NCI-H2196 (cell line): ENCODE results near the gene FNBP1.

Experiments
- DNase-seq: peaks from one replicate; lab custom pipeline; 2025; ENCODE audit not compliant: unreplicated experiment; lab: John Stamatoyannopoulos, UW

The FNBP1 gene

DNA sequence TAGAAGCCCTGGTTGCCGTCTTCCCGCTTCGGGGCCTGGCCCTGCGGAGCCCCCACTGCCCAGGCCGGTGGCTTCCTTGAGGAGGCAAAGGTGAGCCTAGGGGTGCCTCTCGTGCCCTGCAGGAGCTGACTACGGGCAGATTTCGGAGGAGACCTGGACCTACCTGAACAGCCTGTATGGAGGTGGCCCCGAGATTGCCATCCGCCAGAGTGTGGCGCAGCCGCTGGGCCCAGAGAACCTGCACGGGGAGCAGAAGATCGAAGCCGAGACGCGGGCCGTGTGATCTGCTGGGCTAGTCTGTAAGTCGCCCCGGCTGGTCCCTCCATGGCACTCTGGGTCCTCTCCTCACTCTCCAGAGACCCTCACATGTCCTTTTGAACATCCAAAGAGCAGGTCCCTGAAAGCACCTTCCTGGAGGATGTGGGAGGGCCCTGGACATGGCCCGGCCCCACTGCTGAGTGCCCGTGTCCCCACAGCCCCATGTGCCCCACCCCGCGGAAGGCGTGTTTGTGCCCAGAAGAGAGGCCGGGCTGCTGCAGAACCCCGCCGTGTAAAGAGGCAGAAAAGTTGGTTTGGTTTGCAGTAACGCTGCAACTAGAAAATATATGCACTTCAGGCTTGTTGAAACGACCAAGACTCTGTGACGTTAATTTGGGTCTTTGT lies 162.9 kb downstream of the FNBP1 start:
- DNase-seq, result no peak

DNA sequence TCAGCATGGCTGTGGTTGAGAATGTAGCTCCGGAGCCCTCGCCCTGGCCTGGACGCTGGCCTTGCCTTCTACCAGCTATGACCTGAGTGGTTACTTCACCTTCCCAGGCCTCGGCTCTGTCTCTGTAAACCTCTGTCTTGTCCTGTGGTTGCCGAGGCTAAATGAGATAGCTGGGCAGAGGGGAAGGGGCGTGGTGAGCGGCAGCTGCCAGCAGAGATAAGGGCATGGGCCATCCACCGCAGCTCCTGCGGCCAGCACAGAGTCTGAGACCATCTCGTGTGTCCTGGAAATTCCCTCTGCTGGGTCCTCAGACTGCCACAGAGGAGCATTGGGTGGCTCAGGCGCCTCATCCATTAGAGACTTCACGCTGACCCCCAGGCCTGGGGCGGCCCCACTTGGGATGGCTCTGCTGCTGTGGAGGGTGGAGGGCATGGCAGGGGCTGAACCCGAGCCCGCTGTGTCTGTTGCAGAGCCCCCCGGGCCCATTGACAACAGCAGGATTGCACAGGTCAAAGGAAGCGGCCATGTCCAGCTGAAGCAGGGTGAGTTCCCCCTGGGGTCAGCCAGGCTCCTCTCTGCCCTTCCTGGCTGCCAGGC lies 163.8 kb downstream of the FNBP1 start:
- DNase-seq, result no peak

DNA sequence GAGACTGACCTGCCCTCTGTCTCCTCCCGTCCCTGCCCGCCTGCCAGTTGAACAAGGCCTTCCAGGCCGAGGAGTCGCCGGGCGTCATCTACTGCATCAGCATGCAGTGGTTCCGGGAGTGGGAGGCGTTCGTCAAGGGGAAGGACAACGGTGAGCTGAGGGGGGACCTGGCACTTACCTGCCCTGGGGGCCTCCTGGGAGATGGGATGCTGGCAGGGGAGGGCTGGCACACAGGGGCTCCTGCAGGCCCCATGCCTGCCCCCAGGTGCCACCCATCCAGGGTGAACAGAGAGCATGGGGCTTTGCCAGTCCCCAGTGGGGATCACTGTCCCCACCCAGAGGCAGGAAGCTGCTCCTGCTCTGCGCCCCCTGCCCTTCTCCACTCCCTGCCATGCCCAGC lies 164.7 kb downstream of the FNBP1 start:
- DNase-seq, result no peak

DNA sequence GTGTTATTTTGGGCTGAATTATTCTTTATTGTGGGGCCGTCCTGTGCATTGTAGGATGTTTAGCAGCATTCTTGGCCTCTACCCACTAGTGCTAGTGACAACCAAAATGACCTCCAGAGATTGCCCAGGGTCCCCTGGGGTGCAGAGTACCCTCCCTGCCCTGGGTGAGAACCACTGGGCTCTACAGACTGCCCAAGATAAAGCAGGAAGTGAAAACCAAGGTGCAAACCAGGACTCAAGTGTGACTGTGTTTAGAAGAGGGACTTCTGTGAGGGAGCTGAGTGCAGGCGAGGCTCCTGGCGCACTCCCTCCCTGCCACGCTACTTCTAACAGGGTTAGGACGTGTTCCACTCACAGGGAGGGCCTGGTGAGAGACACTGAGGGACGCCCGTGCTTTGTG lies 166.2 kb downstream of the FNBP1 start:
- no peak for DNase-seq

DNA sequence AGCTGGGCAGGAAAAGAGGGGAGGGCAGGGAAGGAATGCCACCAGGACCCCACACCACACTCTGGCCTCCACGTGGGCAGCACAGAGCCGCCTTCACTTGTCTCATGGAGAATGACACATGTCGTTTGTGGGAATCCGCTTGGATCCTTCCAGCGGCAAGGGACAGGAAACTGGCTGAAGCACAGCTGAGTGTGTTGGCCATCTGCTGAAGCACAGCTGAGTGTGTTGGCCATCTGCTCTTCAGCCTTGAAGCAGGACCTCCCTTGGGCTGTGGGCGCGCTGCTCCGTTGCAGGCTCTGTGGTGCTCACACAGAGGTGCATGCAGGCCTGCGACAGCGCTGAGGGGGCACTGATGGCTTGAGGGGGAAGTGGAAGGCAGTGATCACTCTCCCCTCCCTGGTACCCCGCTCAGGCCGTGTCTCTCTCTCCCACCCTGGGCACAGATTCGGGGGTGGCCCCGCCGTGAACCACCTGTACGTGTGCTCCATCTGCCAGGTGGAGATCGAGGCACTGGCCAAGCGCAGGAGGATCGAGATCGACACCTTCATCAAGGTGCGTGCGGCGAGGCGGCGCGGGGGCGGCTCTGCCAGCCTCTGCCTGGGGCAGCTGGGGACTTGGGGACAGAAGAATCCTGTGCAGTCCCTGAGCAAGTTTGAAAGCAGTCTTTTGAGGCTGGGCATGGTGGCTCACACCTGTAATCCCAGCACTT lies 167.1 kb downstream of the FNBP1 start:
- DNase-seq, result no peak

DNA sequence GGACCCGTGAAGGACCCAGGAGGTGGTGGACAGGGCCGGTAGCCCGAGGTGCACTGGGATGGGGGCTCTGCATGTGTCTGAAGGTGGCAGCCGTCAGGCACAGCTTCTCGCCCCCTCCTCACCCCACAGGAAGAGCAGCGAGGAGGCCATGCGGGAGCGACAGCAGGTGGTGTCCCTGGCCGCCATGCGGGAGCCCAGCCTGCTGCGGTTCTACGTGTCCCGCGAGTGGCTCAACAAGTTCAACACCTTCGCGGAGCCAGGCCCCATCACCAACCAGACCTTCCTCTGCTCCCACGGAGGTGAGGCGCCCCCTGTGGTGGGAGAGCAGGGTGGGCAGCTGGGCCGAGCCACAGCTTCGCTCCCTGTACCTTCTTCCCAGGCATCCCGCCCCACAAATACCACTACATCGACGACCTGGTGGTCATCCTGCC lies 167.8 kb downstream of the FNBP1 start:
- no peak for DNase-seq

DNA sequence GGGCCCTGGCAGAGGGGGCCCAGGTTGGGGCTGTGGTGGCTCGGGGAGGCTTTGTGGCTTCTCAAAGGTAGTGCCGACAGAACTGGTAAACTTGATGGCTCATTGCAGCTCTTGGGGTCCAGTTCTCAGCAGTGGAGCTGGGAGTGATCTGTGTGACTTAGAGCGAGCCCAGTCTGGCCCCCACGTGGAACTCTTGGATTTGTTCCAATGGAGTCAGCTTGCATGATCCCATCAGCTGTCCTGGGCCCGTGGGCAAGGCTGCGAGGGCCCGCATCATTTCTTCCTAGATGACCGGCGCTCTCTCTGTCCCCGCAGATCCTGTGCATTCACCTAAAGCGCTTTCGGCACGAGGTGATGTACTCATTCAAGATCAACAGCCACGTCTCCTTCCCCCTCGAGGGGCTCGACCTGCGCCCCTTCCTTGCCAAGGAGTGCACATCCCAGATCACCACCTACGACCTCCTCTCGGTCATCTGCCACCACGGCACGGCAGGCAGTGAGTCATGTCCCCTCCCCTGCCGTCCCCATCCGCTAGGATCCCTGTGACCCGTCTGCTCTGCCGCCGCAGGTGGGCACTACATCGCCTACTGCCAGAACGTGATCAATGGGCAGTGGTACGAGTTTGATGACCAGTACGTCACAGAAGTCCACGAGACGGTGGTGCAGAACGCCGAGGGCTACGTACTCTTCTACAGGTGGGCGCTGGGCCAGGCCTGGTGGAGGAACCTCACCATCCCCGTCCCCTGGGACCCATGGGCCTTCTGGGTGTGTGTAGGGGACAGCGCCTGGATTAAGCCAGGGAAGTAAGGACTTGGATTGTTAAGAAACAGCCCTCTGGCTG lies 168.5 kb downstream of the FNBP1 start:
- DNase-seq, result no peak

DNA sequence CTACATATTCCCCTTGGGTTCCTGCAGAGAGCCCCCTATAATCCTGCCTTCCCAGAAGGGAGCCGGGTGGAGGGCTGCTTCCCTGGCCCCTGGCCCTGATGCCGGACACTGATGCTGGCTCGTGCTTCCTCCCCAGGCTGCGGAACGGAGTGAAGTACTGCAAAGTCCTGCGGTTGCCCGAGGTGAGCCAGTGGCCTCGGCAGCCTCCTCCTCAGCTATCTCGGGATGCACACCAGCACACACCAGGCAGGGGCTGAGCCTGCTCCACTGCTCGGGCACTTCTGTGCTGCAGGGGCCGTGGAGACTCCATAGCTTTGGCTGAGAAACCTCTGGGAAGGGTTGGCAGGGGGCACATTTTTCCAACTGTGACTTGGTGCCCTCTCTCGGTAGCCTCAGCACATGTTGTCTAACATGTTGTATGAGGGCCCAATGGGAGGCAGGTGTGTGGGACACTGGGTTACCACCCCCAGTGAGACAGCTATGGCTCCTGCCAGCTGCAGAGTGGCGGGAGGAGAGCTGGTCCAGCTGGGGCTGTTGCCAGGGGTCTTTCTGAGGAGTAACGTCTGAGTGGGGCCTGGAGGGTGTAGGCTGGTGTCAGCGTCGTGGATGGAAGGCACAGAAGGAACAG lies 169.3 kb downstream of the FNBP1 start:
- no peak for DNase-seq

DNA sequence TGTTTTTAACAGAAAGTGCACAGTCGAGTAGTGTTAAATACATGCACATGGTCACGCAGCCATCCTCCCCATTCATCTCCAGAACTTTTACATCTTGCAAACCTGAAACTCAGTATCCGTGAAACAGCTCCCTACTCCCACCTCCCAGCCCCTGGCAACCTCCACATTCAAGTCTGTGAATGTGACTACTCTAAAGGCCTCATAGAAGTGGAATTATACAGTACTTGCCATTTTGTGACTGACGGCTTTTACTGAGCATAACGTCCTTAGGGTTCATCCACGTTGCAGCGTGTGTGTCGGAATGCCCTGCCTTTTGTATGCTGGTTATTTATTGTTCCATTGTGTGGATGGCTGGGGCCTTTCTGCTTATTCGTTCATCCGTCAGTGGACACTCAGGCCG lies 171.9 kb downstream of the FNBP1 start:
- no peak for DNase-seq

DNA sequence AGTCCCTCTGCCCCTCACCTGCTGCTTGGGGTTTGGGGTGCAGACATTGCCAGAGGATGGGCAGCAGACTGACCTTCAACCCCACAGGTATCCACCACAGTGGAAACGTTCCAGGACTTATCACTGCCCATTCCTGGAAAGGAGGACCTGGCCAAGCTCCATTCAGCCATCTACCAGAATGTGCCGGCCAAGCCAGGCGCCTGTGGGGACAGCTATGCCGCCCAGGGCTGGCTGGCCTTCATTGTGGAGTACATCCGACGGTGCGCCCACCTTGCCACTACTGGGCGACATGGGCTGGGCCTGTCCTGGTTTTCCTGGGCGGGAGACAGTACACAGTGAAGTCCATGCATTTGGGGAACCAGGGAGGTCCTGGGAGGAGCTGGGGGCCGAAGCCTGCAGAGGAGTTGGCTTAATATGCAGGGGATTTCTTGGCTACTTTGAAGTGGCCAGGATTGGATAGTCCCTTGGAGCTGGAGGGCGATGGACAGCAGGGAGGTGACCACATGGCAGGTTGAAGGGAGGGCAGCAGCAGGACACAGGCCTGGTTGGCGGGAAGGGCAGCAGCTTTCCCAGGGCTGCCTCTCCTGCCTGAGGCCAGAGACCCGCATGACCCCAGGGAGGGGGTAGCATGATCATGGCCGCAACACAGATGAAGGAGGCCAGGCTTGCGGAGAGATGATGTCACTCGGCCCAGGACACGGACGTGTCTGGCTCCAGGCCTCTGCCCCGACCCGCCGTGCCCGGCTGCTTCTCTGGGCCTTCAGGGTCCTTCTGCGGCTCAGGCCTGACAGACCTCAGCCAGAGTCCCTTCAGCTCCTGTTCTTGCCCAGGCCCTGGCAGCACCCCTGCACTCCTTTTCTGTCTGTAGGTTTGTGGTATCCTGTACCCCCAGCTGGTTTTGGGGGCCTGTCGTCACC lies 173.1 kb downstream of the FNBP1 start:
- DNase-seq, result no peak

DNA sequence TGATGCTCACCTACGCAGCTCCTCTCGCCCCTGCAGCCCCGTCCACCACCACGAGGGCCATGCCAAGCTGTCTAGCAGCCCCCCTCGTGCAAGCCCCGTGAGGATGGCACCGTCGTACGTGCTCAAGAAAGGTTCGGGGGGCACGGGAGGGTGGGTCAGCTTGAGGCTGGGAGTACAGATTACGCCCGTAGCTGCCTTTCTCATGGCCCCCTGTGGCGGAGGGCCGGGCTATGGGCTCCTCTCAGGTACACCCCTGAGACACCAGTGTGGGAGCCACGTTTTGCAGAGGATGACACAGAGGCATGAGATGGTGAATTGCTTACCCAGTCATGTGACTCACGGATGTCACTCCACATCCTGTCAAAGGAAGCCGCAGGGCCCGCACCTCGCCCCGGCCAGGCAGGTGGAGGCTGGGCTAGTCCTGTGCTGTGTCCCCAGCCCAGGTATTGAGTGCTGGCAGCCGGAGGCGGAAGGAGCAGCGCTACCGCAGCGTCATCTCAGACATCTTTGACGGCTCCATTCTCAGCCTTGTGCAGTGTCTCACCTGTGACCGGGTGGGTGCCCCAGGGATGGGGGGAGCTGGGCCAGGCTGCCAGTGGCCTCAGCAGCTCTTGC lies 174.0 kb downstream of the FNBP1 start:
- DNase-seq, result no peak

DNA sequence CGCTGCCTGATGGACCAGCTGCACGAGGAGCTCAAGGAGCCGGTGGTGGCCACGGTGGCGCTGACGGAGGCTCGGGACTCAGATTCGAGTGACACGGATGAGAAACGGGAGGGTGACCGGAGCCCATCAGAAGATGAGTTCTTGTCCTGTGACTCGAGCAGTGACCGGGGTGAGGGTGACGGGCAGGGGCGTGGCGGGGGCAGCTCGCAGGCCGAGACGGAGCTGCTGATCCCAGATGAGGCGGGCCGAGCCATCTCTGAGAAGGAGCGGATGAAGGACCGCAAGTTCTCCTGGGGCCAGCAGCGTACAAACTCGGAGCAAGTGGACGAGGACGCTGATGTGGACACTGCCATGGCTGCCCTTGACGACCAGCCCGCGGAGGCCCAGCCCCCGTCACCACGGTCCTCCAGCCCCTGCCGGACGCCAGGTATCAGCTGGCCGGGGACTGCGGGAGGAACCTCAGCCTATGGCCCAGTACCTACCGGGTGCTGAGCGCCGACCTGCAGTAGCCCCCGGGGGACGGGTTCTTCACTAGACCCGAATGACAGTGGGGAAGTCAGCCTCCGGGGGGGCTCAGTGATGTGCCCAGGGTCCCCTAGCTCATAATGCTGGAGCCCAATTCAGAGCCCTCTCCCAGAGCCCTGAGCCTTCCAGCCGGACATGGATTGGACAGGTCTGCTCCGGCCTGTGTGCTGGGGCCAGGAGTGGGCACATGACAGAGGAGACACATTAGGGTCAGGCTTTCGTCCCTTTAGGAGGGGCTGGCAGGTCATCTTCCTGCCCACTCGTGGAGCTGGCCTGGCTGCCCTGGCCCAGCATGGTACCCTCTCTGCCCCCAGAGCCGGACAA lies 174.7 kb downstream of the FNBP1 start:
- no peak for DNase-seq

DNA sequence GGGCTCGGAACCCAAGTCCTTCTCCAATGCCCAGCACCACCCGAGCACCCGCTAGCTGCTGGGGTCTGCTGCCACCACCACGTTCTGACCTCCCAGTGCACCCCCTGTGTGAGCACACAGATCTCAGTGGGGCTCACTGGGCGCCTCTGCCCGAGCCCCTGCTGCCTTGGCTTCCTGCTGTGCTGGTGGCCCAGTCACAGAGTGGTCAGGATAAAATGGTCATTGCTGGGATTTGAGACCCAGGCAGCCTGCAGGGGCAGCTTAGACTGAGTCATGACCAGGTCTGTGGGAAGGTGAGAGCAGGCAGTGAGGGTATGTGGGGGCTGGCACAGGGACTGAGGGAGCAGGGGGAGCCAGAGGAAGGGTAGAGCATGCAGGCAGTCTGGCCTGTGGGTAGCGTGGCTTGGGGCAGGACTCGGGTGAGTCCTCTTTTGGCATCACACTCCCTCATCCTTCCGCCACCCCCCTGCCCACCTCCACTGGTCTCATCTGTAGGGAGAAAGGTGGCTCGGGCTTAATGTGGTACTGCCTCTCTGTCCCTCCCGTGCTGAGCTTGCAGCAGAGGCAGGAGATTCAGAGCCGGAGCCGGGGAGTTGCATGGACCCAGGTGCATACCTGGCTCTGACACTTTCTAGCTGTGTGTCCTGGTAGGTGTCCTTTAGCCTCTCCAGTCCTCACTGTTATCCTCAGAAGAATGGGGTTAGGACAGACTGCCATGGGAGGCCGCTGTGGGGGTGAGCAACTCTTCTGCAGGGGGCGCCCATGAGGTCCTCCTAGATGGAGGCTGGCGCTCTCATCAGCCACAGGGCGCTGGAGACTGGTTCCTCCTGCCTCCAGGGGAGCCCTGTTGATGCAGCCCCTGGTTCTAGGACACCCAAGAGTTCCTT lies 175.6 kb downstream of the FNBP1 start:
- no peak for DNase-seq

DNA sequence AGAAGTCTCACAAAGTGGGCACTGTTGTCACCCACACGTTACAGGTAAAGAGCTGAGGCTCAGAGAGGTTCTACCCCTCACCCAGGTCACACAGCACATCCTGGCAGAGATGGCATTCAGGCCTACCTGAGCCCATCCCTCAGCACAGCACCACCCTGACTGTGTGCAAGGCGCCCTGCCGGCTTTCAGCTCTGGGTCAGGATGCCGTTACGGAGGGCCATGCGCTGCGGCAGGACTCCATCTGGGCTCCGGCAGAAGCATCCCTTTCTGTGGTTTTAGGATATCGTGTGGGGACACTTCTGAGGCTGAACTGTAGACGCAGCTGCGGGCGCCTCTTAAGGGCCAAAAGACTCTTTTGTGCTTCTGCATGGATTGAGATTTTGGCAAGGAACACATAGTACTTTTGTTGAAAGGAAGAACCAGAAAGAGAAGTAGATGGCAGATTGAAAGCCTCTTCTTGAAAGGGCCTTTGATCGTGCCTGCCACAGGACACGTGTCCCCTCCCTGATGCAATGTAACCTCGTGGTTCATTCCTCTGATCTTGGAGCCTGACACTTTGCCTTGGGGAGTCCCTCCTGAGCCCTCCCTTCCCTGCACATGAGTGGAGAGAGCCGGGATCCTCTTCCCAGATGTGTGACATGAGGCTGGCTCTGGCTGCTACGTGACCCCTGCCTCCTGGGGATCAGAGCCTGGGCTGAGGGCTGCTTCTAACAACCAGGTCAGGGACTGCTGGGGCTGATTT lies 176.4 kb downstream of the FNBP1 start:
- DNase-seq, result no peak

DNA sequence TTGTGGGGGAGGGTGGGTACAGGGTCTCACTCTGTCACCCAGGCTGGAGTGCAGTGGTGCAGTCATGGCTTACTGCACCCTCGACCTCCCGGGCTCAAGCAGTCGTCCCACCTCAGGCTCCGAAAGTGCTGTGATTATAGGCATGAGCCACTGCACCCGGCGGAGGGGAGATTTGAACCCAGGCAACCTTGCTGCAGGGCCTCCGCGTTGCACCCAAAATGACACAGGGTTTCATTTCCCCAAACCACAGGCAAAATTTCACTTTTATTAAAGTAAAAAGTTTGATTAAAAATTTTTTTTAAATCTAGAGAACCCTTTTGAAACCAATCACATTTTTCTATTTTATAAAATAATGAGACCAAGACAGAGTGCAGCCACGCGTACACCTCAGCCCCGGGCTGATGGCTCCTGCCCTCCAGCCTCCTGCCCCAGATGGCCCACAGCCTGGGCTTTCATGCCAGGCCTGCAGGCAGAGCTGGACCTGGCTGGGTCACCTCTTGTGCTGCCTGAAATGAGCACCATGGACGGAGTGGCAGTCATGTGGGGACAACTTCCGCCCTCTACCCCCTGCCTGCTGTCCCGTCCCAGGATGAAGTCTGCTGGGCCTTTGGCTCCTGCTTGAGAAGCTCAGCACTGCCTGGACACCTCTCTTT lies 177.2 kb downstream of the FNBP1 start:
- DNase-seq, result no peak

DNA sequence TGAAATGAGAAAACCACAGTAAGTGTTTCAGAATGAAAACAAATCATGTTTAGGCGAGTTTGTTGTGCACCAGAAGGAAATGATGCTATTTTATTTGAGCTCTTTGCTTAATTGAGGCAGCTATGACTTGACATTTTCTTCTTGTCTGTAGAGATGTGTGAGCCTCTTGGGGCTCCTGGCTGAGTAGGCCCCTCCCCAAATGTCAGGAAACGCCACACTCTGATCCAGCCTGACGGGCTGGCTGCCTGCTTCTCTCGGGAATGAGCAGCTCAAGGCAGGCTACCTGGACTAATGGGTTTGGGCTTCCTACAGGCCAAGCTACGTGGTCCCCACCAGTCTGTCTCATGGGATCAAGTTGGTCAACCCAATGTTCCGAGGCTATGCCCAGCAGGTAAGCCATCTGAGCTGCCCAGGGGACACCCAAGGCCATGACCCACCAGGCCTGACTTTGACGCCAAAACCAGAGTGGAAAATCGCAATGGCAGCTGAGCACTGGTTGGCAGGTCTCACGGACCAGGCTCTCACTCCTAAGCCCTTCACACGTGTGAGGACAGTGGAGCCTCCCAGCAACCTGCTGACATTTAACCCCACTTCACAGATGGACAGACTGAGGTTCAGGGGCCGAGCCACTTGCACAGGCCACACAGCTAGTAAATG lies 177.9 kb downstream of the FNBP1 start:
- no peak for DNase-seq
